SK-N-MC (cell line): ENCODE data around the gene EXOC3.

Source experiments
- DNase-seq: peaks from one replicate; pipeline ENCODE4 v3.0.0-alpha.2; 2011; ENCODE audit warnings: low read depth, low spot score
- H3K27ac ChIP-seq: fragments of 200-600 bp; sonication (generic); 2 replicates; pipeline ENCODE4 v1.5.1; 2016; ENCODE audit warnings: mixed run types
- H3K36me3 ChIP-seq: fragments of 200-600 bp; sonication (generic); 2 replicates; pipeline ENCODE4 v1.6.1; 2017; ENCODE audit warnings: antibody characterized with exemption, low read length, mixed read lengths; ENCODE audit not compliant: insufficient read depth
- H3K4me3 ChIP-seq: fragments of 200-600 bp; sonication (generic); 2 replicates; pipeline ENCODE4 v1.5.1; 2016
- H3K9ac ChIP-seq: fragments of 200-600 bp; sonication (generic); 2 replicates; pipeline ENCODE4 v1.8.0; 2017; ENCODE audit warnings: mixed run types, mixed read lengths; ENCODE audit not compliant: insufficient read length
- H3K9me3 ChIP-seq: fragments of 200-600 bp; sonication (generic); 2 replicates; pipeline ENCODE4 v1.6.1; 2017; ENCODE audit warnings: low read depth, mild to moderate bottlenecking, antibody characterized with exemption, low read length, moderate library complexity, mixed read lengths
- EZH2 ChIP-seq: fragments of 200-600 bp; sonication (generic); IDR thresholded peaks from one replicate; pipeline ENCODE4 v1.6.1; 2017; ENCODE audit warnings: antibody characterized with exemption
- FOXP2 ChIP-seq: optimal IDR thresholded peaks from 2 replicates; pipeline ENCODE3; 2011; ENCODE audit warnings: mild to moderate bottlenecking, moderate library complexity; ENCODE audit not compliant: insufficient read depth; ENCODE audit errors: extremely low read length, control extremely low read depth
- POLR2AphosphoS5 ChIP-seq: IDR thresholded peaks from 2 replicates; pipeline ENCODE4 v1.6.1; 2012; ENCODE audit warnings: mild to moderate bottlenecking, low read depth, low read length, borderline replicate concordance

Gene EXOC3

DNA sequence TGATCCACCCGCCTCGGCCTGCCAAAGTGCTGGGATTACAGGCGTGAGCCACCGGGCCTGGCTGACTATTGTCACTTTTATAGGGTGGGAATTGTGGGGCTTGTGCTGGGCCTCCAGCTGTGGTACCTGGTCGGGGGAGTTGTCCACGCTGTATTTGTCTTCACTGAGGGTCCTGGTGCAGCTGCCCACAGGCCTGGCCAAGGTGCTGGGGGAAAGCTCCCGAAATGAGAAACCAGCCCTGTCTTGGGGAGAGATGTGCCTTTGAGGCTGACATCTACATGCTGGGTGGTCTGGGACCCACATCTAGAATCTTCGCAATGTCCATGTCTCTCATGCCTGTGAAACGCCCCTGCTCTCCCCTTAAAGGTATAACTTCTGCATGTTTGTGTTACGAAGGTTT, 2.6 kb downstream of the EXOC3 start:
- Histone ChIP-seq H3K4me3 (no peak overlapping the region), H3K27ac (no peak overlapping the region), H3K9me3 (no peaks in the 10 kb centered on the region), H3K9ac (no peak overlapping the region), H3K36me3 (peaks cover 44% of the 10 kb centered on the region)
- TF ChIP-seq EZH2 (no peak), FOXP2 (no peak), POLR2AphosphoS5 (no peak)
- DNase-seq: no peak

DNA sequence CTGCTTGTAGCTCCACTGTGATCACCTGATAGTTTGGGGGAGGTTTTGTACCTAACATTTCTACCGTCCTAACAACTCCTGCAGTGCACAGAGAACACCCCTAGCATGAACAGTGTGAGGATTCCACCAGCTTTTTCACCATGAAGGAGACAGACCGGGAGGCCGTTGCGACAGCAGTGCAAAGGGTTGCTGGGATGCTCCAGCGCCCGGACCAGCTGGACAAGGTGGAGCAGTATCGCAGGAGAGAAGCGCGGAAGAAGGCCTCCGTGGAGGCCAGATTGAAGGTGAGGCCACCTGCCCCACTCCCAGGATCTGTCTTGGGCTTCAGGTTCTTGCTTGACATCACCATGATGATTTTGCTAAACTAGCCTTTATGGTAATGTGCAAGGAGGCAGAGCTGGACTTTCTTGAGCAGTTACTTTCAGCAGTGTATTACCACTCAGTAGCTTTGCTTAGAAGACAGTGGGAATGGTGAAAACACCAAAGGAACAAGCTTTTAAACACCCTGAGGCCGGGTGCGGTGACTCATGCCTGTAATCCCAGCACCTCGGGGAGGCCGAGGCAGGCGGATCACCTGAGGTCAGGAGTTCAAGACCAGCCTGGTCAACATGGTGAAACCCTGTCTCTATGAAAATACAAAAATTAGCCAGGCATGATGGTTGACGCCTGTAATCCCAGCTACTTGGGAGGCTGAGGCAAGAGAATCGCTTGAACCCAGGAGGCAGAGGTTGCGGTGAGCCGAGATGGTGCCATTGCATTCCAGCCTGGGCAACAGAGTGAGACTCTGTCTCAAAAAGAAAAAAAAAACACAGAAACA, 3.3 kb downstream of the EXOC3 start:
- Histone ChIP-seq H3K9ac (no peak overlapping the region), H3K36me3 (peaks cover 50% of the 10 kb centered on the region), H3K4me3 (no peak overlapping the region), H3K9me3 (peaks cover under 1% of the 10 kb centered on the region; the same call in 1 of the 2 replicates), H3K27ac (no peak overlapping the region)
- TF ChIP-seq EZH2: no peak
- TF ChIP-seq FOXP2: no peak
- TF ChIP-seq POLR2AphosphoS5: no peak
- DNase-seq: no peak

DNA sequence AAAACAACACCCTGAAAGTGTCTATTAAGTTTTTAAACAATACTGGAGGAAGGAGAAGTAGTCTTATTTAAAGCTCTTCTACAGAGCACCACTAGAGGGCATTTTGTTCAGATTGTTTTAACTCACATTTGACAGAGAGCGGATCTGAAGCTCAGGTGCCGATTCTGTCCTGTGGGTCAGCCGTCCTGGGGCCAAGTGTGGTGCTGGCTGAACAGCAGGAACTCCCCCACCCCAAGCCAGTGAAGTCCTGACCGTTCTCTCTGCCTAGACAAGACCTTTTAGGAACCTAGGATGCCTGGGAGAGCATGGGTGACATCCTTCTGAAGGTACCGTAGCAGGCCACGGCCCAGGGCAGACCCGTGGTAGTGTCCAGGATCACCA, 3.9 kb downstream of the EXOC3 start:
- no peak overlapping the region for H3K4me3 ChIP-seq
- peaks cover 6% of the 10 kb centered on the region; the same call in 1 of the 2 replicates for H3K9me3 ChIP-seq
- H3K36me3 ChIP-seq: peaks cover 56% of the 10 kb centered on the region
- H3K27ac ChIP-seq: no peak overlapping the region
- H3K9ac ChIP-seq: no peak overlapping the region
- TF ChIP-seq FOXP2 (no peak), POLR2AphosphoS5 (no peak), EZH2 (no peak)
- DNase-seq: no peak

DNA sequence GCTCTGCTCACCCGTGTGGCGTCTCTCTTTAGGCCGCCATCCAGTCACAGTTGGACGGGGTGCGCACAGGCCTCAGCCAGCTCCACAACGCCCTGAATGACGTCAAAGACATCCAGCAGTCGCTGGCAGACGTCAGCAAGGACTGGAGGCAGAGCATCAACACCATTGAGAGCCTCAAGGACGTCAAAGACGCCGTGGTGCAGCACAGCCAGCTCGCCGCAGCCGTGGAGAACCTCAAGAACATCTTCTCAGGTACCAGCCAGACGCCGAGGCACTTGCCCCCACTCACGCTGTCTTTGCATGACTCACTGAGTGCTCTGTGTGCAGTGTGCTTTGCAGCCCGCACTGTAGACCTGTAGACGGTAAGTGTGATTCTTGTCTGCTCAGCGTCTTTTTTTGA, 4.5 kb downstream of the EXOC3 start:
- no peak overlapping the region for H3K9ac ChIP-seq
- no peak overlapping the region for H3K27ac ChIP-seq
- peaks cover 11% of the 10 kb centered on the region; the same call in 1 of the 2 replicates for H3K9me3 ChIP-seq
- H3K36me3 ChIP-seq: peaks cover 63% of the 10 kb centered on the region
- TF ChIP-seq EZH2 (no peak), POLR2AphosphoS5 (no peak), FOXP2 (no peak)
- no peak overlapping the region for H3K4me3 ChIP-seq
- no peak for DNase-seq

DNA sequence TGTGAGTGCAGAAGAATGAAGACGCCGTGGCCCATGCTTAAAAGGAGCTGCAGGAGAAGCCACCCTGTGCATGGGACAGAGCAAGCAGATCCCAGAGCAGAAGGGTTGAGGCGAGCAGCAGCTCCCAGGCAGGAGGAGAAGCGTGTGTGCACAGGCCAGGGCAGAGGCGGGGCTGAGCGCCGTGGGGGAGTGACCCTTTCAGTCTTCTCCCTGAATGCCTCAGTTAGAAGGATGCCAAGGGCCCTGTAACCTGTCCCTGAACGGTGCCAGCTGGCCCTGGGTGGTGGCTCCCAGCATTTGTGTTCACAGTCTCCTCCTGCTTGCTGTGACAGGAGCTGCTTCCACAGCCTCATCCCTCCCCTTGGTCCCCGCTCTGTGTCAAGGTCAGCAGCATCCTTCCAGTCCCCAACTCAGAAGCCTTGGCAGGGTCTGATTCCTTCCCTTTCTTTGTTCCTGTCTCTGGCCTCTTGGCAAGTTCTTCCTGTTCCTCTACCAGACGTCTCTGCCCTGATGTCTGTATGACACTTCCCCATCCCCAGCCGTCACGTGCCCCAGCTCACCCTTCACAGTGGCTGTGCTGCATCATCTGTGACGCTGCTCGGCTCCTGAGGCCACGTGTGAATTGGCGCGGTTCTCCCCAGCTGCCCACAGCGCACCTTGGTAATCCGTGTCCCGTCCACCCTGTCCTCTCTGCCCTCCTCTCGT, 5.2 kb downstream of the EXOC3 start:
- Histone ChIP-seq H3K4me3 (no peak overlapping the region), H3K27ac (no peak overlapping the region), H3K9me3 (peaks cover 13% of the 10 kb centered on the region; the same call in 1 of the 2 replicates), H3K36me3 (peaks cover 70% of the 10 kb centered on the region), H3K9ac (no peak overlapping the region)
- DNase-seq: no peak
- TF ChIP-seq FOXP2: no peak

DNA sequence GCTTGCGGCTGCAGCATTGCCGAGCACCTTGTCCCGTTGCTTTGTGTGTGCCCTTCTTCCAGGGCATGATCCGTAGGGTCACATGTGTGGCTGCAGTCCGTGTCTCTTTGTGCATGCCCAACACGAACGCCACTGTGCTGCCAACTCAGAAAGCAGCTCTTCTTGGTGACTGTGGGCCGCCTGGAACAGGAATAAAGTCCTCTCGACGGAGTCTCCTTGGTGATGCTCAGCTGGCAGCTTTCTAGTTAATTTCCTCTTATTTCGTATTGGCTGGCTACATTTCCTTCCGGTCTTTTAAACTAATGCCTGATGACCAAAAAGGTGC, 5.8 kb downstream of the EXOC3 start:
- H3K27ac ChIP-seq: no peak overlapping the region
- TF ChIP-seq FOXP2: no peak
- TF ChIP-seq POLR2AphosphoS5: no peak
- TF ChIP-seq EZH2: no peak
- DNase-seq: no peak
- H3K36me3 ChIP-seq: peaks cover 75% of the 10 kb centered on the region
- H3K9me3 ChIP-seq: peaks cover 13% of the 10 kb centered on the region; the same call in 1 of the 2 replicates
- no peak overlapping the region for H3K9ac ChIP-seq
- no peak overlapping the region for H3K4me3 ChIP-seq

DNA sequence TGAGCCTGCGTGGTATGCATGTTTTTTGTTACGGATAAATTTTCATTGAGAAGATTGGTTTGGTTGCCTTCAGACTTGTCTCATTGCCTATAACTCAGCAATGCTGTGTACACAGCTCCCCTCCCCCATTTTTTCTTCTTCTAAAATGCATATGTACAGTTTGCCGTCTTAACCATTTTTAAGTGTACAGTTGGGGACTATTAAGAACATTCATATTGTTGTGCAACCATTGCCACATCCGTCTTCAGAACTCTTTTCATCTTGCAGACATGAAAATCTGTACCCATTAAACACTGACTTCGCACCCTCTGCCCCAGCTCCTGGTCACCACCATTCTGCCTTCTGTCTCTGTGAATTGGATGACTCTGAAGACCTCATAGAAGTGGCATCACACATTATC, 6.2 kb downstream of the EXOC3 start:
- DNase-seq: no peak
- Histone ChIP-seq H3K9me3 (peaks cover 13% of the 10 kb centered on the region; the same call in 1 of the 2 replicates), H3K36me3 (peaks cover 79% of the 10 kb centered on the region), H3K9ac (no peak overlapping the region), H3K27ac (no peak overlapping the region), H3K4me3 (no peak overlapping the region)
- TF ChIP-seq POLR2AphosphoS5 (no peak), EZH2 (no peak), FOXP2 (no peak)

DNA sequence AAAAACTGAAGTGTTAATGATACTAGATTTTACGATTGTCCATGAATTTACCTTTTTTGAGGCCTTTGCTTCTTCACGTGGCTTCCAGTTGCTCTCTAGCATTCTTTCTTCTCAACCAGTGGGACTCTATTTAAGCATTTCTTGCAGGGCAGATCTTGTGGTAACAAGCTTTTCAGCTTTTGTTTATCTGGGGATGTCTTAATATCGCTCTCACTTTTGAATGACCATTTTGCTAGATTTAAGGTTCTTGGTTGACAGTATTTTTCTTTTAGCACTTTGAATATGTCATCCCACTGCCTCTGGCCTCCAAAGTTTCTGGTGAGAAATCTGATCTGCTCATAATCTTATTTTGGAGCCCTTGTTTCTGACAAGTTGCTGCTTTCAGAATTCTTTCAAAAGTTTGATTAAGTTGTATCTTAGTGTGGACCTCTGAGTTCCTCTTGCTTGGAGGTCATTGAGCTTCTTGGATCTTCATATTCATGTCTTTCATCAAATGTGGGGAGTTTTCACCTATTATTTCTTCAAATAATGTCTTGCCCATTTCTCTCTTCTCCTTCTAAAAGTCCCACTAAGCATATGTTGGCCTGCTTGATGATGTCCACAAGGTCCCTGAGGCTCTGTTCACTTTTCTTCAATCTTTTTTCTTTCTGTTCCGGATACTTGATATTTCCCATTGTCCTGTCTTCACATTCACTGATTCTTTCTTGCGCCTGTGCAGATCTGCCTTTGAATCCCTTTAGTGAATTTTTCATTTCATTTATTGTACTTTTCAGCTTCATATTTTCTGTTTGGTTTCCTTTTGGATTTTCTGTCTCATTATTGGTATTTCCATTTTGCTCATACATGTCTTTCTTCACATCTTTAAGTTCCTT, 8.8 kb downstream of the EXOC3 start:
- peaks cover 88% of the 10 kb centered on the region for H3K36me3 ChIP-seq
- TF ChIP-seq FOXP2: no peak
- TF ChIP-seq EZH2: no peak
- TF ChIP-seq POLR2AphosphoS5: no peak
- DNase-seq: no peak
- H3K9ac ChIP-seq: no peak overlapping the region
- H3K9me3 ChIP-seq: peaks cover 13% of the 10 kb centered on the region; the same call in 1 of the 2 replicates
- H3K27ac ChIP-seq: no peak overlapping the region
- H3K4me3 ChIP-seq: no peak overlapping the region
